NT2/D1 (cell line): Measurements from ENCODE around the gene LSM2.
"Not testable (repeated sequence)": the region's sequence is repeated elsewhere in the genome, so short reads cannot be mapped to it uniquely, and the experiment has no call there.

Source experiments
- DNase-seq: peaks from one replicate; pipeline ENCODE4 v3.0.0-alpha.2; 2011; ENCODE audit warnings: low read depth, low spot score
- H3K27me3 ChIP-seq: 2 replicates; pipeline ENCODE4 v1.6.0; 2011; ENCODE audit warnings: mild to moderate bottlenecking; ENCODE audit not compliant: insufficient read length, insufficient read depth
- H3K36me3 ChIP-seq: 2 replicates; pipeline ENCODE4 v1.6.1; 2011; ENCODE audit warnings: mild to moderate bottlenecking, low read length, mixed read lengths; ENCODE audit not compliant: insufficient read depth, insufficient read length
- H3K4me1 ChIP-seq: 2 replicates; pipeline ENCODE4 v1.5.1; 2011; ENCODE audit not compliant: insufficient read depth, insufficient read length
- H3K4me3 ChIP-seq: 2 replicates; pipeline ENCODE4 v1.5.1; 2011; ENCODE audit warnings: low read depth; ENCODE audit not compliant: insufficient read length
- H3K9ac ChIP-seq: 2 replicates; pipeline ENCODE4 v1.6.0; 2011; ENCODE audit warnings: low read depth; ENCODE audit not compliant: insufficient read length
- H3K9me3 ChIP-seq: 2 replicates; pipeline ENCODE4 v1.5.1; 2011; ENCODE audit warnings: mild to moderate bottlenecking, low read length; ENCODE audit not compliant: insufficient read depth
- SUZ12 ChIP-seq: IDR thresholded peaks from 2 replicates; pipeline ENCODE4 v1.6.1; 2011; ENCODE audit not compliant: insufficient read length, insufficient read depth; ENCODE audit errors: extremely low read depth
- YY1 ChIP-seq: IDR thresholded peaks from 2 replicates; pipeline ENCODE4 v1.6.1; 2011; ENCODE audit not compliant: insufficient read length, insufficient read depth
- ZNF274 ChIP-seq: IDR thresholded peaks from 2 replicates; pipeline ENCODE4 v1.6.1; 2011; ENCODE audit warnings: mild to moderate bottlenecking, low read depth, low read length

The LSM2 gene

GRCh38 chr6:31831350-31832215 lies 24.8 kb upstream of the LSM2 start:
- TF ChIP-seq ZNF274 (no peak), YY1 (no peak)
- peaks cover 17% of the 10 kb centered on the region for H3K36me3 ChIP-seq
- no peaks in the 10 kb centered on the region for H3K4me1 ChIP-seq
- no peak overlapping the region for H3K9ac ChIP-seq
- peak overlapping the region; percentile 39 for H3K4me3 ChIP-seq
- DNase-seq, result no peak
- H3K9me3 ChIP-seq, result no peaks in the 10 kb centered on the region
- H3K27me3 ChIP-seq, result no peaks in the 10 kb centered on the region

- no peak for TF ChIP-seq YY1
- TF ChIP-seq ZNF274, result no peak
Measured at GRCh38 chr6:31830886-31831335, 24.1 kb upstream of the LSM2 start.

GRCh38 chr6:31829633-31830283 lies 23.0 kb upstream of the LSM2 start:
- H3K4me3 ChIP-seq, result peak overlapping the region; percentile 43
- H3K36me3 ChIP-seq, result no peaks in the 10 kb centered on the region
- peak overlapping the region; percentile 56 for H3K9ac ChIP-seq
- TF ChIP-seq YY1 (no peak), ZNF274 (no peak), SUZ12 (no peak)
- H3K4me1 ChIP-seq, result no peaks in the 10 kb centered on the region
- H3K9me3 ChIP-seq, result no peaks in the 10 kb centered on the region
- no peaks in the 10 kb centered on the region for H3K27me3 ChIP-seq
- no peak for DNase-seq

More at GRCh38 chr6:31830886-31831335, 24.1 kb upstream of the LSM2 start:
- no peak for DNase-seq
- no peaks in the 10 kb centered on the region for H3K4me1 ChIP-seq
- peaks cover 10% of the 10 kb centered on the region for H3K36me3 ChIP-seq
- no peaks in the 10 kb centered on the region for H3K27me3 ChIP-seq
- no peaks in the 10 kb centered on the region for H3K9me3 ChIP-seq
- peak overlapping the region; percentile 56 for H3K9ac ChIP-seq
- peak overlapping the region; percentile 39 for H3K4me3 ChIP-seq

GRCh38 chr6:31827286-31828079 lies 20.7 kb upstream of the LSM2 start, which contains the start of gene HSPA1B:
Gene HSPA1B, plus strand, starts transcription at chr6:31827738. Its CDS starts 213 bp downstream, at chr6:31827951.
- peak within 1 kb of the TSS; percentile 76 for H3K4me3 ChIP-seq
- no peaks in the 10 kb centered on the region for H3K36me3 ChIP-seq
- no peaks in the 10 kb centered on the region for H3K4me1 ChIP-seq
- TF ChIP-seq ZNF274 (no peak), YY1 (no peak)
- no peaks in the 10 kb centered on the region for H3K27me3 ChIP-seq
- H3K9me3 ChIP-seq, result no peaks in the 10 kb centered on the region
- DNase-seq, result peak; percentile 97
- peak within 1 kb of the TSS; percentile 92 for H3K9ac ChIP-seq

- Histone ChIP-seq H3K4me1 (no peaks in the 10 kb centered on the region), H3K36me3 (no peaks in the 10 kb centered on the region), H3K9ac (peak overlapping the region; percentile 37), H3K9me3 (no peaks in the 10 kb centered on the region), H3K27me3 (no peaks in the 10 kb centered on the region), H3K4me3 (peak overlapping the region; percentile 37)
- TF ChIP-seq YY1 (no peak), SUZ12 (no peak), ZNF274 (no peak)
- no peak for DNase-seq
Measured at GRCh38 chr6:31826793-31827285, 20.1 kb upstream of the LSM2 start.

GRCh38 chr6:31825553-31825952 lies 18.8 kb upstream of the LSM2 start:
- H3K27me3 ChIP-seq, result no peaks in the 10 kb centered on the region
- no peaks in the 10 kb centered on the region for H3K9me3 ChIP-seq
- no peaks in the 10 kb centered on the region for H3K36me3 ChIP-seq
- no peak overlapping the region for H3K4me3 ChIP-seq
- DNase-seq, result no peak
- no peak overlapping the region for H3K9ac ChIP-seq
- TF ChIP-seq SUZ12, result no peak
- no peak for TF ChIP-seq YY1
- no peak for TF ChIP-seq ZNF274
- H3K4me1 ChIP-seq, result no peaks in the 10 kb centered on the region

- H3K27me3 ChIP-seq, H3K36me3 ChIP-seq, H3K4me3 ChIP-seq, H3K9ac ChIP-seq, H3K9me3 ChIP-seq, H3K4me1 ChIP-seq, DNase-seq: not testable (repeated sequence)
Measured at GRCh38 chr6:31823592-31824196, 16.9 kb upstream of the LSM2 start.
